ENCODE data around the gene PRSS58. TPM values are rescaled to one million over a fixed set of nuclear protein-coding genes. Genes with fewer than 3 reads are reported as not detected.
A peak's percentile ranks its signal among the peaks of the same experiment; 100 is the strongest.

Gene PRSS58
- polyA plus RNA-seq, 4 donors, result not detected

DNA sequence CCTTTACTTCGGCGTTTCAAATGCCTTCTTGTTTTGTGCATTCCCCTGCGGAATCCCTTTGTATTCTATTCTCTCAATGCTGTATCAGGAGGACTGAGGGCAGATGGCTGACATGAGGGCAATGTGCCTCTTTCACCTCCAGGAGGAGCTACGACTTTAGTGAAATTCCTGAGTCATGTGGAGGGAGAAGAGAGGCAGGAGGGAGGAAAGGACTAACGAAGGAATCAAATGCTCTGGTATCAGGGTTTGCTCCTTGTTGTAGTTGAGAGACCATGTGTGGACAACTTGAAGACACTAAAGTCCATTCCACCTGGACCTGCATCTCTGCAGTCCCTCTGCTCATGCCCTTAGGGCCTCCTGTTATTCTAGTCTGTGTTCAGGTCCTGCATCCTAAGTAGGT is 40.2 kb upstream of the PRSS58 start:
- no peaks in the 10 kb centered on the region for H3K36me3 ChIP-seq (ENCODE audit: control insufficient read depth in 3 of 3, insufficient read depth in 2 of 3, low read depth in 1 of 3, low read length in 3 of 3)
- H3K9me3 ChIP-seq (ENCODE audit: control insufficient read depth in 2 of 2, insufficient read depth in 1 of 2, low read depth in 1 of 2, low read length in 1 of 2), result no peaks in the 10 kb centered on the region
- H3K4me3 ChIP-seq (ENCODE audit: low read depth in 1 of 3, low read length in 3 of 3), result no peak overlapping the region
- H3K4me1 ChIP-seq (ENCODE audit: control insufficient read depth in 3 of 3, insufficient read depth in 2 of 3, low read depth in 1 of 3, low read length in 2 of 3), result no peaks in the 10 kb centered on the region
- WGBS, 3 donors, result 39 to 48% (median 46%) methylated on average over 5 of the region's 5 CpGs
- no peak overlapping the region for H3K27ac ChIP-seq (ENCODE audit: low read depth in 1 of 3, low read length in 2 of 3)
- DNase-seq (peak; percentile 12 to 40), FAIRE-seq (no peak)
- H3K27me3 ChIP-seq (ENCODE audit: control insufficient read depth in 3 of 3, insufficient read depth in 3 of 3, low read length in 3 of 3), result no peaks in the 10 kb centered on the region

DNA sequence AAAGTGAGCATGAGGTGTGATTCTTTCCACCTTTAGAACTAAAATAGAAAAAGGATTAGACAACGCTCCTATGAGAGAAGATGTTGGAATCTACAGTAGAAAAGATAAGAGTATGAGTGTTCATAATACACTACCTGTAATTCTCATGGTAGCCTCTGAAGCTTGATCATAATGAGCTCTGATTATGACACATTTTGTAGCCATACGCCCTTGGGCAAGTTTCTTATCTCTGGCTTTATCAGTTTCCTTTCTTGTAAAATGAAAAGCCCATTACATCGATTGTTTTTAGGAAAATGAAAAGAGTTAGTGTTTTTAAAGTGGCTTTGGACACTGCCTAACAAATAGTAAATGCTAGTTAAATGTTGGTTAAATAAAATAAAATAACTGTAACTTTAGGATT is 22.4 kb upstream of the PRSS58 start:
- Histone ChIP-seq H3K27ac (ENCODE audit: low read depth in 1 of 3, low read length in 2 of 3) (no peak overlapping the region), H3K9me3 (ENCODE audit: control insufficient read depth in 2 of 2, insufficient read depth in 1 of 2, low read depth in 1 of 2, low read length in 1 of 2) (no peaks in the 10 kb centered on the region), H3K27me3 (ENCODE audit: control insufficient read depth in 3 of 3, insufficient read depth in 3 of 3, low read length in 3 of 3) (no peaks in the 10 kb centered on the region), H3K4me3 (ENCODE audit: low read depth in 1 of 3, low read length in 3 of 3) (no peak overlapping the region), H3K36me3 (ENCODE audit: control insufficient read depth in 3 of 3, insufficient read depth in 2 of 3, low read depth in 1 of 3, low read length in 3 of 3) (no peaks in the 10 kb centered on the region), H3K4me1 (ENCODE audit: control insufficient read depth in 3 of 3, insufficient read depth in 2 of 3, low read depth in 1 of 3, low read length in 2 of 3) (no peaks in the 10 kb centered on the region)
- FAIRE-seq (no peak), DNase-seq (no peak)
- 8 to 57% (median 16%) methylated on average over 3 of the region's 3 CpGs for WGBS, 3 donors

DNA sequence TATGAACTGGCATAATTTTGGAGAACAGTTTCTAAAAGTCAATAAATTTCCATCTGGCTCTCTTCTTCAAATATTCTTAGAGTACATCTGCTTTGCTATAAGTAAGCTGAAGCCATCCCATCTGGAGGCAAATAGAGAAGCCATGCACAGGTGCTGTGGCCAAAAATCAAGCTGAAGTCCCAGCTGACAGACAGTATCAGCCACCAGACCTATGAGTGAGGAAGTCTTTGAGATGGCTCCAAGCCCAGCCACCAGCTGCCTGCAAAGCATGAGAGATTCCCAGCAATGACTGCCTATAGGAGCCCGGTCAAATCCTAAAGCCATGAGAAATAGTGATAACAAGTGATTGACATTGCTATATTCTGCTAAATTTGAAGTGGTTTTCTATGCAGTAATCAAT is 21.7 kb upstream of the PRSS58 start:
- H3K36me3 ChIP-seq (ENCODE audit: control insufficient read depth in 3 of 3, insufficient read depth in 2 of 3, low read depth in 1 of 3, low read length in 3 of 3), result no peaks in the 10 kb centered on the region
- H3K4me3 ChIP-seq (ENCODE audit: low read depth in 1 of 3, low read length in 3 of 3), result no peak overlapping the region
- no peaks in the 10 kb centered on the region for H3K4me1 ChIP-seq (ENCODE audit: control insufficient read depth in 3 of 3, insufficient read depth in 2 of 3, low read depth in 1 of 3, low read length in 2 of 3)
- no peaks in the 10 kb centered on the region for H3K27me3 ChIP-seq (ENCODE audit: control insufficient read depth in 3 of 3, insufficient read depth in 3 of 3, low read length in 3 of 3)
- FAIRE-seq (no peak), DNase-seq (no peak)
- no peak overlapping the region for H3K27ac ChIP-seq (ENCODE audit: low read depth in 1 of 3, low read length in 2 of 3)
- H3K9me3 ChIP-seq (ENCODE audit: control insufficient read depth in 2 of 2, insufficient read depth in 1 of 2, low read depth in 1 of 2, low read length in 1 of 2), result peaks cover 0 to under 1% of the 10 kb centered on the region in 2 donors
- 58 to 74% (median 61%) methylated on average over 1 of the region's 1 CpG for WGBS, 3 donors

DNA sequence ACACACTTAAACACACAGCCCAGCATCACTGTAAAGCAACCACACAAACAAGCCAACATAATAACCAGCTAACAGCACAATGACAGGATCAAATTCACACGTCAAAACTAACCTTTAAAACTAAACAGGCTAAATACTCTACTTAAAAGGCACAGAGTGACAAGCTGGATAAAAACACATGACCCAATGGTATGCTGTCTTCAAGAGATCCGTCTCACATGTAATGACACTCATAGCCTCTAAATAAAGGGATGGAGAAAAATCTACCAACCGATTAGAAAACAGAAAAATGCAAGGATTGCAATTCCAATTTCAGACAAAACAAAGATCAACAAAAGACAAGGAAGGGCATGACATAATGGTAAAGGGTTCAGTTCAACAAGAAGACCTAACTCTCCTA is 17.2 kb upstream of the PRSS58 start:
- Histone ChIP-seq H3K27ac (ENCODE audit: low read depth in 1 of 3, low read length in 2 of 3) (no peak overlapping the region), H3K9me3 (ENCODE audit: control insufficient read depth in 2 of 2, insufficient read depth in 1 of 2, low read depth in 1 of 2, low read length in 1 of 2) (peaks cover 1 to 3% of the 10 kb centered on the region in 2 donors), H3K27me3 (ENCODE audit: control insufficient read depth in 3 of 3, insufficient read depth in 3 of 3, low read length in 3 of 3) (peaks cover 0 to 4% (median 0%) of the 10 kb centered on the region in 3 donors), H3K36me3 (ENCODE audit: control insufficient read depth in 3 of 3, insufficient read depth in 2 of 3, low read depth in 1 of 3, low read length in 3 of 3) (no peaks in the 10 kb centered on the region), H3K4me1 (ENCODE audit: control insufficient read depth in 3 of 3, insufficient read depth in 2 of 3, low read depth in 1 of 3, low read length in 2 of 3) (no peaks in the 10 kb centered on the region), H3K4me3 (ENCODE audit: low read depth in 1 of 3, low read length in 3 of 3) (no peak overlapping the region)
- no peak for FAIRE-seq
- no peak for DNase-seq
- 77 to 96% (median 90%) methylated on average over 3 of the region's 3 CpGs for WGBS, 3 donors

DNA sequence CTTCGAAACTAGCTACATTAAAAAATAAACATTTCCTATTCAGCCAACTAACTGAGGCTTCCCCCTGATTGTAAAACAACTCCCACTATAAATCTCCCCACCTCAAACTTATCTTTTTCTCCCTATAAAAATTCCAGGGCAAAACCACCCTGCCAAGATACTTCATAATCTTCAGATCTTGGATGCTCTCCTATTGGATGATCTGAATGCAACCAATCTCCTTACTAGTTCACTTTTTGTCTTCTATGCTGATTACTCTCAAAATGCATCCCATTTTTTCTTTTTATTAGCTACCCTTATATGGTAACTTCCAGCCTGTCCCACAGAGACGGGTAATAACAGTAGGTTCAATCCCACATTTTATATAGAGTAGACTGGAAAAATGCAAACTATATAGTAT is 15.0 kb upstream of the PRSS58 start:
- Histone ChIP-seq H3K27ac (ENCODE audit: low read depth in 1 of 3, low read length in 2 of 3) (no peak overlapping the region), H3K9me3 (ENCODE audit: control insufficient read depth in 2 of 2, insufficient read depth in 1 of 2, low read depth in 1 of 2, low read length in 1 of 2) (peaks cover 1 to 3% of the 10 kb centered on the region in 2 donors), H3K27me3 (ENCODE audit: control insufficient read depth in 3 of 3, insufficient read depth in 3 of 3, low read length in 3 of 3) (peaks cover 0 to 4% (median 0%) of the 10 kb centered on the region in 3 donors), H3K36me3 (ENCODE audit: control insufficient read depth in 3 of 3, insufficient read depth in 2 of 3, low read depth in 1 of 3, low read length in 3 of 3) (no peaks in the 10 kb centered on the region), H3K4me1 (ENCODE audit: control insufficient read depth in 3 of 3, insufficient read depth in 2 of 3, low read depth in 1 of 3, low read length in 2 of 3) (no peaks in the 10 kb centered on the region), H3K4me3 (ENCODE audit: low read depth in 1 of 3, low read length in 3 of 3) (no peak overlapping the region)
- WGBS, 3 donors, result 58 to 80% (median 61%) methylated on average over 2 of the region's 2 CpGs
- DNase-seq, result no peak
- FAIRE-seq, result no peak

DNA sequence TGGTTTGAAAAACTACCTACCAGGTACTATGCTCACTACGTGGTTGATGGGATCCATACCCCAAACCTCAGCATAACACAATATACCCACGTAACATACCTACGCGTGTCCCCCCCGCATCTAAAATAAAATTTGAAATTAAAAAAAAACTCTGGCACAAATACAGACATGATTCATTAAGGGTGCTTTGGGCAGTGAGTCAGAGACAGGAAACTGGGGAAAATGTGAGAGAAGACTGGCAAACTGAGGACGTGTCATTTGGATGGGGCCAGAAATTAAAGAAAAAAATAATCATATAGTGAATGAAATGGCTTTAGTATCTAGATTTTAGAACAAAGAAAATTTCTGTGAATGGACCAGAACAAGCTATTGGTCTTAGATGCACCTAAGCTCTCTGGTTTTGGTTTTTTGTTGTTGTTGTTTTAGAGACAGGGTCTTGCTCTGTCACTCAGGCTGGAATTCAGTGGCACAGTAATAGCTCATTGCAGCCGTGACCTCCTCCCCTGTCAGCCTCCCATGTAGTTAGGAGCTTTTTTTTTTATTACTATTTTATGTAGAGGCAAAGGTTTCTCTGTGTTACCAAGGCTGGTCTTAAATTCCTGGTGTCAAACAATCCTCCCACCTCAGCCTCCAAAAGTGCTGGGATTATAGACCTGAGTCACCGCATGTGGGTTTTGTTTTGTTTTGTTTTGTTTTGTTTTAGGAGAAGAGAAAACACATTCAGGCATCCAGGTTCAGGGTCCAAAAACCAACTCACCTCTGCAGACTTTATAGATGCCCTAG is 5.9 kb upstream of the PRSS58 start:
- H3K27ac ChIP-seq (ENCODE audit: low read depth in 1 of 3, low read length in 2 of 3), result no peak overlapping the region
- H3K9me3 ChIP-seq (ENCODE audit: control insufficient read depth in 2 of 2, insufficient read depth in 1 of 2, low read depth in 1 of 2, low read length in 1 of 2), result no peaks in the 10 kb centered on the region
- no peak overlapping the region for H3K4me3 ChIP-seq (ENCODE audit: low read depth in 1 of 3, low read length in 3 of 3)
- no peak for DNase-seq
- 74 to 78% (median 75%) methylated on average over 8 of the region's 8 CpGs for WGBS, 3 donors
- FAIRE-seq, result no peak
- no peaks in the 10 kb centered on the region for H3K36me3 ChIP-seq (ENCODE audit: control insufficient read depth in 3 of 3, insufficient read depth in 2 of 3, low read depth in 1 of 3, low read length in 3 of 3)
- H3K27me3 ChIP-seq (ENCODE audit: control insufficient read depth in 3 of 3, insufficient read depth in 3 of 3, low read length in 3 of 3), result no peaks in the 10 kb centered on the region
- no peaks in the 10 kb centered on the region for H3K4me1 ChIP-seq (ENCODE audit: control insufficient read depth in 3 of 3, insufficient read depth in 2 of 3, low read depth in 1 of 3, low read length in 2 of 3)

DNA sequence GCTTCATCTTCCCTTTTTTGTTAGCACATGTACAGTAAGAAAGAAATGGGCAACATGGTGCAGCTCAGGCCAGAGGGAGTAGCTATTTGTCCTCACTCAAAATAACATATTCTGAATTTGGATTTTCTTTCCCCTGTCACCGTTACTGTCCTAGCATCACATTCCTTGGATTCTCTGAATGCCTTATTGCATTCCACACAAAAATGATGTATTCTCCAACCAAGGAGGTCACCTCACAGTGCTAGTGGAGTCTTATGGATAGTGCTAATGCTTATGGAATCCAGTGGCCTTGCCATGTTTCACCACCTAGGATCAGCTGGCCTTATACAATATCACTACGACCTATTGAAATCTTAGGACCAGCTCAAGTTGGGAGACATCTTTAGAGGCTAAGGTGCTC is 7.2 kb downstream of the PRSS58 start:
- no peak overlapping the region for H3K4me3 ChIP-seq (ENCODE audit: low read depth in 1 of 3, low read length in 3 of 3)
- FAIRE-seq (no peak), DNase-seq (no peak)
- no peaks in the 10 kb centered on the region for H3K27me3 ChIP-seq (ENCODE audit: control insufficient read depth in 3 of 3, insufficient read depth in 3 of 3, low read length in 3 of 3)
- no peaks in the 10 kb centered on the region for H3K9me3 ChIP-seq (ENCODE audit: control insufficient read depth in 2 of 2, insufficient read depth in 1 of 2, low read depth in 1 of 2, low read length in 1 of 2)
- WGBS, 3 donors, result 70 to 89% (median 76%) methylated on average over 2 of the region's 2 CpGs
- no peaks in the 10 kb centered on the region for H3K4me1 ChIP-seq (ENCODE audit: control insufficient read depth in 3 of 3, insufficient read depth in 2 of 3, low read depth in 1 of 3, low read length in 2 of 3)
- H3K36me3 ChIP-seq (ENCODE audit: control insufficient read depth in 3 of 3, insufficient read depth in 2 of 3, low read depth in 1 of 3, low read length in 3 of 3), result peaks cover 0 to 5% (median 0%) of the 10 kb centered on the region in 3 donors
- H3K27ac ChIP-seq (ENCODE audit: low read depth in 1 of 3, low read length in 2 of 3), result no peak overlapping the region

DNA sequence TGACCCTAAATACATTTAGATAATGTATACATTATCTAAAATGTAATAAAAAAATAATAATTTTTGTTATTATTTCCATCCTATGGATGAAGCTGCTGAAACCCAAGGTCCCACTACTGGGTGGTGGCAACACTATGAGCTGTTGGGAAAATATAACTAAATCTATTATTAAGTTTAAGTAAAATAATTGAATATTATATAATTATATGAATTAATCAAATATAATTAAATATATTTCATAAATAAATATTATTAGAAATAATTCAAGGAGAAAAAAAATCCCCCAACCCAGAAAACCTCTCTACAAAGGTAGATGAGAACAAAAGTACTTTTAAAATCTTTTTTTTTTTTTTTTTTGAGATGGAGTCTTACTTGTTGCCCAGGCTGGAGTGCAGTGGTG is 7.9 kb downstream of the PRSS58 start:
- FAIRE-seq (no peak), DNase-seq (no peak)
- H3K36me3 ChIP-seq (ENCODE audit: control insufficient read depth in 3 of 3, insufficient read depth in 2 of 3, low read depth in 1 of 3, low read length in 3 of 3), result peaks cover 0 to 5% (median 0%) of the 10 kb centered on the region in 3 donors
- H3K4me1 ChIP-seq (ENCODE audit: control insufficient read depth in 3 of 3, insufficient read depth in 2 of 3, low read depth in 1 of 3, low read length in 2 of 3), result no peaks in the 10 kb centered on the region
- H3K27ac ChIP-seq (ENCODE audit: low read depth in 1 of 3, low read length in 2 of 3), result no peak overlapping the region
- no peak overlapping the region for H3K4me3 ChIP-seq (ENCODE audit: low read depth in 1 of 3, low read length in 3 of 3)
- no peaks in the 10 kb centered on the region for H3K9me3 ChIP-seq (ENCODE audit: control insufficient read depth in 2 of 2, insufficient read depth in 1 of 2, low read depth in 1 of 2, low read length in 1 of 2)
- no peaks in the 10 kb centered on the region for H3K27me3 ChIP-seq (ENCODE audit: control insufficient read depth in 3 of 3, insufficient read depth in 3 of 3, low read length in 3 of 3)
